ENCODE results near the gene MBP.
A peak's percentile ranks its signal among the peaks of the same experiment; 100 is the strongest.

MBP gene

GRCh38 chr18:77098538-77099174 lies 33.9 kb downstream of the MBP start:
- DNase-seq (ENCODE audit: low spot score): no peak
- no peak overlapping the region for H3K4me3 ChIP-seq (ENCODE audit: severe bottlenecking)
- H3K27ac ChIP-seq (ENCODE audit: poor library complexity, severe bottlenecking): peak overlapping the region; percentile 100
- TF ChIP-seq CTCF (IDR thresholded peaks at IDR 0.05; ENCODE audit: poor library complexity, severe bottlenecking): no peak
- no peak for ATAC-seq (ENCODE audit: low read depth)
- no peaks in the 10 kb centered on the region for H3K9me3 ChIP-seq (ENCODE audit: severe bottlenecking)
- H3K27me3 ChIP-seq (ENCODE audit: insufficient read depth, poor library complexity, severe bottlenecking): no peaks in the 10 kb centered on the region
- peaks cover 36% of the 10 kb centered on the region for H3K36me3 ChIP-seq (ENCODE audit: low read depth)
- H3K4me1 ChIP-seq (ENCODE audit: insufficient read depth, poor library complexity, severe bottlenecking): peaks cover 30% of the 10 kb centered on the region

GRCh38 chr18:77098029-77098428 lies 34.6 kb downstream of the MBP start:
- no peak for TF ChIP-seq CTCF (IDR thresholded peaks at IDR 0.05; ENCODE audit: poor library complexity, severe bottlenecking)

GRCh38 chr18:77096936-77097886 lies 35.4 kb downstream of the MBP start:
- ATAC-seq (ENCODE audit: low read depth) (no peak), DNase-seq (ENCODE audit: low spot score) (no peak)
- Histone ChIP-seq H3K36me3 (ENCODE audit: low read depth) (peaks cover 29% of the 10 kb centered on the region; the same call in 1 of the 2 replicates), H3K4me3 (ENCODE audit: severe bottlenecking) (no peak overlapping the region), H3K27me3 (ENCODE audit: insufficient read depth, poor library complexity, severe bottlenecking) (no peaks in the 10 kb centered on the region), H3K27ac (ENCODE audit: poor library complexity, severe bottlenecking) (no peak overlapping the region), H3K9me3 (ENCODE audit: severe bottlenecking) (no peaks in the 10 kb centered on the region), H3K4me1 (ENCODE audit: insufficient read depth, poor library complexity, severe bottlenecking) (peaks cover 16% of the 10 kb centered on the region)
- TF ChIP-seq CTCF (IDR thresholded peaks at IDR 0.05; ENCODE audit: poor library complexity, severe bottlenecking): no peak

More at GRCh38 chr18:77098029-77098428, 34.6 kb downstream of the MBP start:
- H3K27me3 ChIP-seq (ENCODE audit: insufficient read depth, poor library complexity, severe bottlenecking): no peaks in the 10 kb centered on the region
- no peak for DNase-seq (ENCODE audit: low spot score)
- H3K9me3 ChIP-seq (ENCODE audit: severe bottlenecking): no peaks in the 10 kb centered on the region
- H3K27ac ChIP-seq (ENCODE audit: poor library complexity, severe bottlenecking): no peak overlapping the region
- no peak for ATAC-seq (ENCODE audit: low read depth)
- peaks cover 24% of the 10 kb centered on the region for H3K4me1 ChIP-seq (ENCODE audit: insufficient read depth, poor library complexity, severe bottlenecking)
- no peak overlapping the region for H3K4me3 ChIP-seq (ENCODE audit: severe bottlenecking)
- peaks cover 31% of the 10 kb centered on the region for H3K36me3 ChIP-seq (ENCODE audit: low read depth)

GRCh38 chr18:77095391-77096371 lies 36.9 kb downstream of the MBP start:
- Histone ChIP-seq H3K4me3 (ENCODE audit: severe bottlenecking) (no peak overlapping the region), H3K36me3 (ENCODE audit: low read depth) (peaks cover 29% of the 10 kb centered on the region; the same call in 1 of the 2 replicates), H3K9me3 (ENCODE audit: severe bottlenecking) (no peaks in the 10 kb centered on the region), H3K4me1 (ENCODE audit: insufficient read depth, poor library complexity, severe bottlenecking) (peaks cover 4% of the 10 kb centered on the region), H3K27me3 (ENCODE audit: insufficient read depth, poor library complexity, severe bottlenecking) (no peaks in the 10 kb centered on the region), H3K27ac (ENCODE audit: poor library complexity, severe bottlenecking) (no peak overlapping the region)
- TF ChIP-seq CTCF (IDR thresholded peaks at IDR 0.05; ENCODE audit: poor library complexity, severe bottlenecking): no peak
- ATAC-seq (ENCODE audit: low read depth) (no peak), DNase-seq (ENCODE audit: low spot score) (no peak)
